Stimulated activated CD4-positive, alpha-beta T cell treated with anti-CD3 and anti-CD28 coated beads, Interleukin-1b, Interleukin-23, amount 100 ng/mL, for 24 hours (primary cell): ENCODE results near the gene RFESD.
"Not testable (repeated sequence)": the region's sequence is repeated elsewhere in the genome, so short reads cannot be mapped to it uniquely, and the experiment has no call there.

Experiments
- DNase-seq, 4 experiments: peaks; one replicate each; pipeline ENCODE4 v3.0.0-alpha.2; 2020; ENCODE audit warnings: low read depth in 4 of 4, low spot score in 1 of 4

Gene RFESD

DNA sequence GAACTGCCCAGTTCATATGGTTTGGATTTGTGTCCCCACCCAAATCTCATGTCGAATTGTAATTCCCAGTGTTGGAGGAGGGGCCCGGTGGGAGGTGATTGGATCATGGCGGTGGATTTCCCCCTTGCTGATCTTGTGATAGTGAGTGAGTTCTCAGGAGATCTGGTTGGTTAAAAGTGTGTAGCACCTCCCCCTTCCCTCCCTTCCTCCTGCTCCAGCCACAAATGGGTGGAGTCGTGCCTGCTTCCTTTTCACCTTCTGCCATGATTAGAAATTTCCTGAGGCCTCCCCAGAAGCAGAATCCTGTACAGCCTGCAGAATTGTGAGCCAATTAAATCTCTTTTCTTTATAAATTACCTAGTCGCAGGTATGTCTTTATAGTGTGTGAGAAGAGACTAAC lies 59.6 kb downstream of the RFESD start:
- not testable (repeated sequence) for DNase-seq

DNA sequence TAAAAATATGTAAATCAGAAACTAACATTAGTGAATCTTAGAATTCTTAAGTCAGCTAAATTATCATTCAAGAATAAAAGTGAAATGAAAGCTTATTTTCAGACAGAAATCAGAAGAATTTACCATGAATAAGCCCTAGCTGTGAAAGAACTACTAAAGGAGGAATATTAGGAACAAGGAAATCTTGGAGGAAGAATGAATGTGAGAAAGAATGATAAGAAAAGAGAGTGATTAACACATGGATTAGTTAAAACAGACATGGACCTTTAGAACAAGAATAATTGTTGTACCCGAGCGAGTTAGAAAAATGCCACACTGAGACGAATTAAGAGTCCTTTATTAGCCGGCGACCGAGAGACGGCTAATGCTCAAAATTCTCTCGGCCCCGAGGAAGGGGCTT lies 60.5 kb downstream of the RFESD start:
- DNase-seq: no peak
